Ammon's horn (tissue), 1 donor: Measurements from ENCODE around the gene PRR11.
"Not testable (repeated sequence)": the region's sequence is repeated elsewhere in the genome, so short reads cannot be mapped to it uniquely, and the experiment has no call there.

Experiments used
- DNase-seq: peaks from one replicate; pipeline ENCODE4 v3.0.0-alpha.2; 2016; ENCODE audit warnings: low spot score

The PRR11 gene

DNA sequence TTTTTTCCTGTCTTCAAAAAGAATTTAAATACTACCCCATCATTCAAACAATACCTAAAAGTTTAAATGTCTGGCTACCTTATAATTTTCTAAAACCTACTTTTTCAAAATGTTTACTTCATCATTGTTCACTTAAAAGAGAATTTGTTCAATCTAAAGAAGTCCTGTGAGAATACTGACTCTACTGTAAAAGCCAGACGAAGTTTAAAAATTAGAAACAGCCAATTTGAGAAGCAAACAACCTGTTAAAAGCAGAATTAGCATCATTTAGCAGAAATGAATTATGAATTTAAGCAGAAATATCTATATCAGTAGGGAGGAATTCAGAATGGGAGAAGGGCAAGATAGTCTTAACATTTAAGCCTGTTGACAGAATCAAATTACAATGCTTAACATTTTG, 2.6 kb upstream of the PRR11 start:
- DNase-seq = no peak

DNA sequence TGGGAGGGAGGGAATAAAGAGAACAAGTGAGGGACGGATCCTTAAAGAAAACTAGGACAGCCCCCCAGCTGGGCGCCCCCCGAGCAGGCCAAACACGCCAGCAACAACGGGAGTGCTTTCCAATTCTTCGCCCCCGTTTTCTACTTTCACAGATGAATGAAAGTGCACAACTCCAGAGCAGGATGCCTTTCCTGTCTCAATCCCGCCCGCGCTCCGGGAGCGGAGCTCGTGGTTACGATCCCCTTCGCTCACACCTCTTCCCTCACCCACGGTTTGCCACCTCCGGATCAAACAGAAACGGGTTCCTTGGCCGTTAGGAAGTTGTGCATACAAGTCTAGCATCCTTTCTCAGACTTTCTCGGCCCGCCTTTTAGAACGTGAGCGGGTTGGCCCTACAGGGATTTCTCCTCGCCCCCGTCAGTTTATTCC, 1.2 kb upstream of the PRR11 start:
- peak; percentile 53 for DNase-seq

DNA sequence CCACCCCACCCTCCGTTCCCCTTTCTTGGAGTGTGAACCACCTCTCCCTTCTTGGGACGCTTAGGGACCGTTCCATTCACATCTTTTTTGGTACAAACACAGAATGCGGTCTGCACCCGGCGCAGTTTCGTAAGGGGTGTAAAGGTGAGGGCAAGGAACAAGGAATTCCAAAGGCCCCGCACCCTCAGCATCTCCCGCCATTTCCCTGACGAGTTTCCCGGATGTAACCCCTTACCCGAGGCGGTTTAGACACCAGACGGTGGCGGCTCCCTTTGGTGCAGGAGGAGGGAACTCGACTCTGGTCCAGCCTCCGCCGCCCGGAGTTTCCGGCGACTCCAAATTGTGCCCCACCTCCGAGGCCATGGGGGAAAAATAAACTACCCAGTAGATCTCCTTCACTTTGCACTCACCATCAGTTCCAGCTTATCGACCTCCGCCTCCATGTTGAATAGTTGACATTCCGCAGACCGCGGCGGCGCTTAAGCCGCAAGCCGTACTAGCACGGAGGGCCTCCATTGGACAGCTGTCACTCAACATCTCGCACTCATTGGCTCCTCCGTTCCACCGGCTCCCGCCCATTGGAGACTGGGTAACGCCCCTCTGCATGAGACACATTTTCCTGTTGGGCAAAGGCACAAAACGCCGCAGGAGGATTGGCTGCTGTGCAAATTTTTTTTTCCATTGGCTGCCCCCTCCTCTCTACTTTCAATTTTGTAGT, 666 bp upstream of the PRR11 start, which contains the start of gene SKA2:
TSS of gene SKA2 (minus strand) at position 466 of the 718 bp plus-strand sequence. CDS start at position 443, 23 bp downstream.
- DNase-seq = no peak

DNA sequence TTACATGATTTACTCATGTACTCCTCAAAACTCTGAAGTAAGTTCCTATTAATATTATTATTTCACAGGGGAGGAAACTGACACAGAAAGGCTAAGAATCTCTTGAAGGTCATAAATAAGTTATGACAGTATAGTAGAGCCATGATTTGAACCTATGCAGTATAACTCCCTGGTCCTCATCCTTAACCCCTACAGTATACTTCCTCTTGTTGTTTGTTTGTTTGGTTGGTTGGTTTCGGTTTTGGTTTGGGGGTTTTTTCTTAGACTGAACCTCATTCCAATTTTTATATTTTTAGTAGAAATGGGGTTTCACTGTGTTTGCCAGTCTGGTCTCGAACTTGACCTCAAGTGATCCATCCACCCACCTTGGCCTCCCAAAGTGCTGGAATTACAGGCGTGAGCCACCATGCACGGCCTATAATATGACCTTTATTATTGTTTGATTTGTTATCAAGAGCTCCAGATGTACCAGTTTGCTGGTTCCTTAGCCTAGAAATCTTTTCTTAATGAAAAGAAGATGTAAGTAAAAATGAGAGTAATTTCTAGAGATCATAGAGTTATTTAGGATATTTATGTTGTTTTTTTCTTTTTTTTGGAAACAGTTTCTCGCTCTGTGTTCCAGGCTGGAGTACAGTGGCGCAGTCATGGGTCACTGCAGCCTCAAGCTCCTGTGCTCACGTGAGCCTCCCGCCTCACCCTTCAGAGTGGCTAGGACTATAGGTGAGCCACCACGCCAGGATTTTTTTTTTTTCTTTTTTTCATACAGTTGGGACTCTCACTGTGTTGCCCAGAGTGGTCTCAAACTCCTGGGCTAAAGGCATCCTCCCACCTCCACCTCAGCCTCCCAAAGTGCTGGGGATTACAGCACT, 4.8 kb downstream of the PRR11 start:
- DNase-seq = no peak

DNA sequence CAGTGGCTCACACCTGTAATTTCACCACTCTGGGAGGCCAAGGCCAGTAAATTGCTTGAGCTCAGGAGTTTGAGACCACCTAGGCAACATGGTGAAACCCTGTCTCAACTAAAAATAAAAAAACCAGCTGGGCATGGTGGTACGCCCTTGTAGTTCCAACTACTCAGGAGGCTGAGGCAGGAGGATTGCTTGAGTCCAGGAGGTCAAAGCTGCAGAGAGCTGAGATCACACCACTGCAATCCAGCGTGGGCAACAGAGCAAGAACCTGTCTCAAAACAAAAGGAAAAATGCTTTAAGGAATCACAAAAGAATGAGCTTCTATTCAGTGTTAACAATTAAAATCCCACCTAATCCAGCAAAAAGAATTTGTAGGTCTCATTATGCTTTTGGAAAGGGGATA, 5.9 kb downstream of the PRR11 start:
- DNase-seq = no peak

DNA sequence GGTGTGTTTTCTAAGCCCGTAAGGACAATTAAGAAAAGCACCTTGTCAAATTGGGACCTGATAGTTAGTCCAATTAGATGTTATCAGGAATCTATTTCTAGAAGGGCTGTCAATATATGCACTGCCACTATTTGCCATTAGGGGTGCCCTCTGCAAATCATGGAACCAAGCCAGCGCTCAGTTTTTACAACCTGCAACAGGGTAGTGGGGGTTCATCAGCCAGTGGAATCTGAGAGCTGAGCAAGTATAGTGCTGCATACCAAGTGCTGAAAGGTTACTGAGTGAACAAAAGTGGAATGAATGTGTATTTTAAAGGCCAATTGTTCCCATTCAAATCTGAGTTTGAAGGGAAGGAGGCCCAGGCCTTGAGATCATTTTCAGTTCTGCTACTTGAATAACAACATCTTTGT, 10.4 kb downstream of the PRR11 start:
- DNase-seq = peak; percentile 76

DNA sequence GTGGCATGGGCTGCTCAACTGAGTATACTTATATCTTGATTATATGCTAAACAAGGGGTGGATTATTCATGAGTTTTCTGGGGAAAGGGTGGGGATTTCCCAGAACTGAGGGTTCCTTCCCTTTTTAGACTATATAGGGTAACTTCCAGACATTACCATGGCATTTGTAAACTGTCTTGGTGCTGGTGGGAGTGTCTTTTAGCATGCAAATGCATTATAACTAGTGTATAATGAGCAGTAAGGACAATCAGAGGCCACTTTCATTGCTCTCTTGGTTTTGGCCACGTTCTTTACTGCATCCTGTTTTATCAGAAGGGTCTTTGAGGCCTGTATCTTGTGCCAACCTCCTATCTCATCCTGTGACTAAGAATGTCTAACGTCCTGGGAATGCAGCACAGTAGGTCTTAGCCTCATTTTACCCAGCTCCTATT, 12.0 kb downstream of the PRR11 start:
- no peak for DNase-seq

DNA sequence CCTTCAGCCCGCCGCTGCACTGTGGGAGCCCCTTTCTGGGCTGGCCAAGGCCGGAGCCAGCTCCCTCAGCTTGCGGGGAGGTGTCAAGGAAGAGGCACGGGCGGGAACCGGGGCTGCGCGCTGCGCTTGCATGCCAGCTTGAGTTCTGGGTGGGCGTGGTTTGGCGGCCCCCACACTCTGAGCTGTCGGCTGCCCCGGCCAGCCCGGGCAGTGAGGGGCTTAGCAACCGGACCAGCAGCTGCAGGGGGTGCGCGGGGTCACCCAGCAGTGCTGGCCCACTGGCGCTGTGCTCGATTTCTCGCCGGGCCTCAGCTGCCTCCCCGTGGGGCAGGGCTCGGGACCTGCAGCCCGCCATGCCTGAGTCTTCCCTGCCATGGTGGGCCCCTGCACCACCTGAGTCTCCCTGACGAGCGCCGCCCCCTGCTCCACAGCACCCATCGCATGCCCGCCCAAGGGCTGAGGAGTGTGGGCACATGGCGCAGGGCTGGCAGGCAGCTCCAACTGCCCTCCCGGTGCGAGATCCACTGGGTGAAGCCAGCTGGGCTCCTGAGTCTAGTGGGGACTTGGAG, 17.0 kb downstream of the PRR11 start:
- no peak for DNase-seq

DNA sequence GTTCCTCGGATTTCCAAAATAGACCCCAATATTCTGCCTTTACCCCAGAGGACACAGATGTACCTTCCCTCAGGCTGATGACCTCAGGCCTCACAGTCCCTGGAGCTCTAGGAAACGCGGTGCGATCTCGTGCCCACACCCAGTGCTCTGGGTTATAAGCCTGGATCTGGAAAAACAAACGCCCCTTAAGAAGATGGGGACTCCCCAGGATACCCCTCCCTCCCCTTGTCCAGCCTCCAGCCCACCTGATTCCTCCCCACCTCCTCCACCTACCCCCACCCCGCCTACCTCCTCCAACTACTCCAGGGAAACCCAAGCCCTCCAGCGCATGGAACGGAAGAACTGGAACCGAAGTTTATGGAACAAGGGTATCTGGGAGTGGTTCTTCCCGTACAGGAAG, 19.1 kb downstream of the PRR11 start:
- DNase-seq = no peak

DNA sequence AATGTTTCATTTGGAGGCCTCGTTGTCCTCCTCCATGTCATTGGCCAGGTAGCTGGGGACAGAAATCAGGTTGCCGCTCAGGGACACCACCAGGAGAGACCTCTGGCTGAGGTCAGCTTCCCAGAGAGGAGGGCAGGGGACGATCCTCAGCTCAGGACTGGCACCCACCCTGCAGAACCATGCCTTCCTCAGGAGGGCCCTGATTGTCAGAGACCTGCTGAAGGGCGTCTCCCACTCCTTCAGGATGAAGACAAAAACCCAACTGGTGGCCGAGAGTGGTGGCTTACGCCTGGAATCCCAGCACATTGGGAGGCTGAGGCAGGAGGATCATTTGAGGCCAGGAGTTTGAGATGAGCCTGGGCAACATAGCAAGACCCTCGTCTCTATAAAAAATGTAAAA, 19.5 kb downstream of the PRR11 start:
- no peak for DNase-seq

DNA sequence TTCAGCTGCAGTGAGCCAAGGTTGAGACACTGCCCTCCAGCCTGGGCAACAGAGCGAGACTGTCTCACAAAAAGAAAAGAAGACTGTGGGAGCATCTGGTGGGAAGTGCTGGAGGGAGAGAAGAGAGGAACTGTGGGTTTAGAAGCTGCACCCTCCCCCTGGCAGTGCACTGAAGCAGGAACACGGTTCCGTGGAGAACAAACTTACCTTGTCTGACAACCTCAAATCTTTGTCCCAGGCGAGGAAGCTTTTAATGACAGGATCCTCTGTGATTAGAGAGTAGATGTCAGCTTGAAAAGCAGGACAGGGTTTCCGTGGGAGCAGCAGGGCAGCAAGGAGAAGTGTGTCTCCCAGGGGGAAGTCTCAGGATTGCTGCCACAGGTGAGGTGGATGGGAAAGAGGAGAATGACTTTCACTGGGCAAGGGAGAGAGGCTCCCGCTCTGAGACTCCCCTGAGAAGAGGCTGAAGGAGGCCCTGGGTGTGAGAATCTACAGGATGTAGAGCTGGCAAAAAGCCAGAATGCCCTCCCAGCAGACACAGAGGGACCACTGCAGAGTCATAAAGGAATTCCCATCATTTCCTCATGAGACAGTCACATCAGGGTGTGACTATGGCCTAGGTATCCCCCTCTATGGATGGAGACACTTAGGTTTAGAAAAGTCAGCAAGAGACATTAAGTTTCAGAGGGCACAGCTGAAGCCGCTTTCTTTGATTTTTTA, 22.9 kb downstream of the PRR11 start:
- DNase-seq = no peak

DNA sequence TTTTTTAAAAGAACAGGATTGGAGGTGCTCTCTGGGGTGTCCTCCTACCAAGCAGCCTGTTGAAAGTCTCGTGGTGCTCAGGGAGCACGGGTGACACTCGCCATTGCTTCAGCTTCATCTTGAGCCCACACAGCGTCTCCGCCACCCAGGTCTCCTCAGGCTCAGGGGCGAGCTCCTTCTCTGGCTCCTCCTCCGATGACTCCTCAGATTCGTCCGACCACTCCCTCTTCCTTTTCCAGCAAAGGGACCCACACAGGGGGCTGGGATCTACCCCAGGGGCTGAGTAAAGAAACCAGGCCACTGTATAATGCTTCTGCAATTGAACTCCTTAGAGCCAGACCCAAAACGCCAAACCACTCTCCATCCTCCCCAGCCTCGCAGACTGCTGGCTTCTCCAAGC, 24.1 kb downstream of the PRR11 start:
- not testable (repeated sequence) for DNase-seq

DNA sequence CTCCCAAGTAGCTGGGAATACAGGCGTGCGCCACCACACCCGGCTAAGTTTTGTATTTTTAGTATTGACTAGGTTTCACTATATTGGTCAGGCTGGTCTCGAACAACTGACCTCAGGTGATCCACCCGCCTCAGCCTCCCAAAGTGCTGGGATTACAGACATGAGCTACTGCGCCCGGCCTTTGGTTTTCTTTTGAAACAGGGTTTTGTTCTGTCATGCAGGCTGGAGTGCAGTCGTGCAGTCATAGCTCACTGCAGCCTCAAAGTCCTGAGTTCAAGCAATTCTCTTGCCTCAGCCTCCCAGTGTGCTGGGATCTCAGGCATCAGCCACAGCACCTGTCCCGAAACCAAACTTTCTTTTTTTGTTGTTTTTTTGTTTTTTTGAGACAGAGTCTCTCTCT, 25.1 kb downstream of the PRR11 start:
- DNase-seq = no peak

DNA sequence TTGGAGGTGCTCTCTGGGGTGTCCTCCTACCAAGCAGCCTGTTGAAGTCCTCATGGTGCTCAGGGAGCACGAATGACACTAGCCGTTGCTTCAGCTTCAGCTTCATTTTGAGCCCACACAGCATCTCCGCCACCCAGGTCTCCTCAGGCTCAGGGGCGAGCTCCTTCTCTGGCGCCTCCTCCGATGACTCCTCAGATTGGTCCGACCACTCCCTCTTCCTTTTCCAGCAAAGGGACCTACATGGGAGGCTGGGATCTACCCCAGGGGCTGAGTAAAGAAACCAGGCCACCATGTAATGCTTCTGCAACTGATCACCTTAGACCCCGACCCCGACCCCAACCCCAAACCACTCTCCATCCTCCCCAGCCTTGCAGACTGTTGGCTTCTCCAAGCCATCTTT, 25.9 kb downstream of the PRR11 start:
- no peak for DNase-seq

DNA sequence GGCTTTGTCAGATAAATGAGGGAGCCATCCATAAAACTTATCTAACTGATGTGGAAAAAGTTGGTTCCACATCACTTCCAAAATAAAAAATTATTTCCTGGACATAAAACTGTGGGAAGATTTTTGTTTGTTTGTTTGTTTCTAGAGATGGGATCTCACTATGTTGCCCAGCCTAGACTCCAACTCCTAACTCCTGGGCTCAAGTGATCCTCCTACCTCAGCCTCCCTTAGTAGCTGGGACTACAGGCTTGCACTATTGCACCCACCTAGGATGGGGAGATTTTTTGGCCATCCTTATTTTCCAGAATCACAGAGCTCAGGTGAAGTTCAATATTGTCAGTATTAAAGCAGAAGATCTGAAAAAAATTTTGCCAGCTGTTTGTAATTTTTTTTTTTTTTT, 30.5 kb downstream of the PRR11 start:
- no peak for DNase-seq

DNA sequence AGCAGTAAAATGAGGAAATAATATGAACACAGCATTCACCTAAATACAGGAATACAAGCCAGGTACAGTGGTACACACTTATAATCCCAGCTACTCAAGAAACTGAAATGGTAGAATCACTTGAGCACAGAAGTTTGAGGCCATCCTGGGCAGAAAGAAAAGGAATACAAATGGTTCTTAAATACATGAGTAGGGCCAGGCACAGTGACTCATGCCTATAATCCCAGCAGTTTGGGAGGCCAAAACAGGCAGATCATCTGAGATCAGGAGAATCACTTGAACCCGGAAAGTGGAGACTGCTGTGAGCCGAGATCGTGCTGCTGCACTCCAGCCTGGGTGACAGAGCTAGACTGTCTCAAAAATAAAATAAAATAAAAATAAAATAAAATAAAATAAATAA, 31.3 kb downstream of the PRR11 start:
- no peak for DNase-seq

DNA sequence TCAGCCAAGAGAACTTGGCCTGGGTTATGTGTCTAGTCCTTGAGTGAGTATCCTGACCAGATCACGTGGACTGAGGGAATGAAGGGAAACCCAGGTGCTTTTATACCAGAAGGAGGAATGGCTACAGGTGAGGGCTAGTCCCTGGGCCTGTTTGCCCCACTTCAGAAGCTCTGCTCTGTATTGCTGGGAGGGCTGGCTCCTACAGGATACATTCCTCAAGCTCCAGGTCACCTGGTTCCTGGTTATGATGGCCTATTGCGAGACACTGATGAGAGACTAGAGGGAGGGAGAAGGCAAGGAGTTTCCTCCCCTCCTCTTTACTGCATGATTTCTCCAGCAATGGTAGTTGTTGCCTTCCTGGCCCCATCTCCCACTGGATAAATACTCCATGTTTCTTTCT, 35.3 kb downstream of the PRR11 start:
- no peak for DNase-seq

DNA sequence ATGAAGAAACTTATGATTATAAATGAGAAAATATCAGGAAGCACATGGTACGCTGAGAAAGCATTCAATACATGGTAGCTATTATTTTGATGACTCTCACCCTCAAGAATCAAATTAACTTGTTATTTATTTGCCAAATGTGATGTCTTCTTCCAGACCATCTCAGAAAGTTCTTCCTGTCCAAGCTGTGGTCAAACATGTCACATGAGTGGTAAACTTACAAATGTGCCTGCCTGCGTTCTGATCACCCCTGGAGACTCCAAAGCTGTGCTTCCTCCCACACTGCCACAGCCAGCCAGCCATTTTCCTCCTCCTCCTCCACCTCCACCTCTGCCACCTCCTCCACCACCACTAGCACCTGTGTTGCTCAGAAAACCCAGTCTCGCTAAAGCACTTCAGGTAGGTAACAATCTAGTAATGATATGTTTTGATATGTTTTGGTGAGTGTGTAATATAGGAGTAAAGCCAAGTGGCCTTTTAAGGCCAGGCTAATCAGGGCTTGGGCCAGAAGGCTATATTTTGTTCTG, 37.9 kb downstream of the PRR11 start:
- DNase-seq = no peak

DNA sequence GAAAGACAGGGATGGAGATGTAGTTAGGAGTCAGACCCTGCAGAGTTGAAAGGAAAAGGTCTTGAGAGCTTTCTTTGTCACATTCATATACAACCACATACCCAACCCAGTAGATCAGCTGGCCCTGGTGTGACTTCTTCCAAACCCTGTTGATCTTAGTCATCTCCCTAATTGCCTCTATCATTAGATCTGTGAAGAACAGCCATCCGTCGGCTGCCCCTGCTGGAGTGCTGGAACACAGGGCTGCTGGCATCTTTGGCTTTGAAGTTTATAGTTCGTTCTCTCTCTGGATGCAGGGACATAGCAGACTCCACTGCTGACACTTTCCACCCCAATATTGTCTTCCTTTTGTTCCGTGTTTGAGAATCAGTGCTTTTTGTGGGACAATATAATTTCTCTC, 43.9 kb downstream of the PRR11 start:
- no peak for DNase-seq

DNA sequence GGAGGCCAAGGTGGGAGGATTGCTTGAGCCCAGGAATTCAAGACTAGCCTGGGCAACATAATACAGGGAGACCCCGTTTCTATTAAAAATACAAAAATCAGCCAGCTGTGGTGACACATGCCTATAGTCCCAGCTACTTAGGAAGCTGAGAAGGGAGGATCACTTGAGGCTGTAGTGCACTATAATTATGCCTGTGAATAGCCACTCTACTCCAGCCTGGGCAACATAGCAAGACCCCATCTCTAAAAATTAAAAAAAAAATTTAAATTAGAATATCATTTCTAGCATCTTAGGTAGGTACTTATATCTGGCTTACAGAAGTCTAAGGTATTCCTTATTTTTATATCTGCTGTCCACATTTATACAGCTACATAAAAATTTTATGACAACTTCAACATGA, 46.8 kb downstream of the PRR11 start:
- no peak for DNase-seq

DNA sequence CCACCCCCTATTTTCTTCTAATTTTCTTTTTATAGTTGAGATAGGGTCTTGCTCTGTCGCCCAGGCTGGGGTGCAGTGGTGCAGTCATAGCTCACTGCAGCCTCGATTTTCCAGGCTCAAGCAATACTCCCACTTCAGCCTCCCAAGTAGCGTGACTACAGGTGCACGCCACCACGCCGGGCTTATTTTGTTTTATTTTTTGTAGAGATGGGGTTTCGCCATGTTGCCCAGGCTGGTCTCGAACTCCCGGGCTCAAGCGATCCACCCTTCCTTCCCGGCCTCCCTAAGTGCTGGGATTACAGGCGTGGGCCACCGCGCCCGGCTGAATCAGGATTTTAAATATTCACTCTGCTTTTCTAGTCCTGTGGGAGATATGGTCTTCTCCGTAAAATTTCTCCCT, 63.8 kb downstream of the PRR11 start:
- no peak for DNase-seq

DNA sequence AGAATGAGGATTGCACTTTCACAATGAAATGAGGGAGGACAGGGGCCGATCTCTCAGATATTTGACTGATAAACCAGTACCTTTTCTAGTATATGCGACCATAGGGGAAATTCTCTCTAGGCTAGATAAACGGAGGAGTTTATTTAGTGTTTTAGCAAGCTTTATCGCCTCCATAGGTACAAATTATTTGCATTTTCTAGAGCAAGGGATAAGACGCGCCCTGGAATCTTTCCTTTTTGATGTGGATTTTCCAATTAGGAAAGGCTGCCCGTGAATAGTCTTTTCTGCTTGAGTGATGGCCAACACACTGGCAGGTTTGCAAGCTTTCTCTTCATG, 64.4 kb downstream of the PRR11 start:
- no peak for DNase-seq
